CD4-positive, alpha-beta T cell treated with Interleukin-15 for 4 hours (primary cell): Measurements from ENCODE around the gene FIBP.

Experiments
- DNase-seq: peaks from one replicate; pipeline ENCODE4 v3.0.0-alpha.2; 2020; ENCODE audit warnings: low spot score

Gene FIBP

DNA sequence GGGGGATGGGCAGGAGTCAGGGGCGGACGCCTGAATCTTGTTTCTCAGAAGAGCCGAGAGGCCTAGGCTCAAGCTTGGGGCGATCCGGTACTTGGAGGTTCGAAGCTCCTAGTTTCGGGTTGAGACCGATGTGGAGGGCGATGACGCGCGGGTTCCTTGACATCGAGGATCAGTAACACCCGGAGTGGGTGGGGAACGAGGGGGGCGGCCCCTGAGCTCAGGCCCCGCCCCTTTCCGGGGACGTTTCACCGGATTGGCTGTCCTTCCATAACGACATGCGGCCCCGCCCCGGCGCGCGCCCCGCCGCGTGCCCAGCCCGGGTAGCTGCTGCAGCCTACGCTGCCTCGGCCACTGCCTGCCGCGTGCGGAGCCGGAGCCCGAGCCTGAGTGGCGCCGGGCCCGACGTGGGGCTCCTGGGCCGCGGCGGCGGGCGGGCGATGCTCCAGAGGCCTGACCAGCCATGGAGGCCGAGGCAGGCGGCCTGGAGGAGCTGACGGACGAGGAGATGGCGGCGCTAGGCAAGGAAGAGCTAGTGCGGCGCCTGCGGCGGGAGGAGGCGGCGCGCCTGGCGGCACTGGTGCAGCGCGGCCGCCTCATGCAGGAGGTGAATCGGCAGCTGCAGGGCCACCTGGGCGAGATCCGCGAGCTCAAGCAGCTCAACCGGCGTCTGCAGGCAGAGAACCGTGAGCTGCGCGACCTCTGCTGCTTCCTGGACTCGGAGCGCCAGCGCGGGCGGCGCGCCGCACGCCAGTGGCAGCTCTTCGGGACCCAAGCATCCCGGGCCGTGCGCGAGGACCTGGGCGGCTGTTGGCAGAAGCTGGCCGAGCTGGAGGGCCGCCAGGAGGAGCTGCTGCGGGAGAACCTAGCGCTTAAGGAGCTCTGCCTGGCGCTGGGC, 2.3 kb upstream of the FIBP start, which contains the start of gene CCDC85B:
Gene CCDC85B (plus strand): TSS at position 350 of the 895 bp plus-strand sequence. CDS start 111 bp downstream, at position 461.
- peak; percentile 98 for DNase-seq

DNA sequence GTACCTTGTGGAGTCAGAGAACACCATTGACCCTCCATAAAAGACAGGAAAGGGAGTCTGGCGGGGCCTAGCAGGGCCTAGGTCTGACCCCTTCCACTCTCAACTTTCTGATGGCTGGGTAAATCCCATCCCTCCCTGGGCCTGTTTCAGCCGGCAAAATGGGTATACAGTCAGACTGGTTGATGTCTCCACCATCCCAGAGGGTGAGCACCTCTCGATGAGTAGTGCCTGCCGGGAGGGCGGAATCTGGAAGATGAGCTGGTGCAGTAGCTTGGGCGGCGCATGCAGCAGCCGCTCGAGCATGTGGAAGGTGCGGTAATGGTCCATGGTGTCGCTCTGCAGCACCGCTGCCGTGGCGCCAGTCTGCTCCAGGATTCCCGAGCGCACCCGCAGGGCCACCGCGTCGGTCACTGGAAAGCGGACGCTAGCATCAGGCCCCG, 528 bp downstream of the FIBP start:
- DNase-seq = no peak

DNA sequence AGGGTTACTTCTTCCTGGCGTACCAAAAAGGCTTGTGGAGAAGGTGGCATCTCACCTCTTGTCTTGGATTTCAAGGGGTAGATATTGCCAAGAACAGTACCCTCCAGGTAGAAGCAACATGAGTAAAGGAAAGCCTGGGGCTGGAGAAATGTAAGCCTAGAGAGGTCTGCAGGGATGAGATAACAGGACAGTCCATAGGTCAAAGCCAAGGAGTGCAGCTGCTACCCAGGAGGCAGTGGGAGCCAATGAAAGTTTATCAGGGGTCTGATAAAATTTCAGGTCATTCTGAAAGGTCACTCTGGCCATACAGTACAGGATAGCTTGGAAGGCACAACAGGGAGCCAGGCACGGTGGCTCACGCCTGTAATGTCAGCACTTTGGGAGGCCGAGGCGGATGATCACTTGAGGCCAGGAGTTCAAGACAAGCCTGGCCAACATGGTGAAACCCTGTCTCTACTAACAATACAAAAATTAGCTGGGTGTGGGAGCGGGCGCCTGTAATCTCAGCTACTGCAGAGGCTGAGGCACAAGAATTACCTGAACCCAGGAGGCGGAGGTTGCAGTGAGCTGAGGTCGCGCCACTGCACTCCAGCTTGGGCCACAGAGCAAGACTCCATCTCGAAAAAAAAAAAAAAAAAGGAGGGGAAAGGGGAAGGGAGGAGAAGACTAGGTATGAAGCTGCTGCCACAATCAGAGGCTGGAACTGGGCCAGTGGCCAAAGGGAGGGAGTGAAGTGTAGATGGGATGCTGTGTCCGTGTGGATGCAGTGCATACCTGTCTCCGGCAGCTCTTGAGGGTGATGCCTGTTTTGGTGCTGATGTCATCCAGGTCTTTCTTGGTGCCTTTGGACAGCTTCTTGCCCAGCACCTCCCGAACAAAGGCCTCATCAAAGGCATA, 1.2 kb downstream of the FIBP start:
- no peak for DNase-seq

DNA sequence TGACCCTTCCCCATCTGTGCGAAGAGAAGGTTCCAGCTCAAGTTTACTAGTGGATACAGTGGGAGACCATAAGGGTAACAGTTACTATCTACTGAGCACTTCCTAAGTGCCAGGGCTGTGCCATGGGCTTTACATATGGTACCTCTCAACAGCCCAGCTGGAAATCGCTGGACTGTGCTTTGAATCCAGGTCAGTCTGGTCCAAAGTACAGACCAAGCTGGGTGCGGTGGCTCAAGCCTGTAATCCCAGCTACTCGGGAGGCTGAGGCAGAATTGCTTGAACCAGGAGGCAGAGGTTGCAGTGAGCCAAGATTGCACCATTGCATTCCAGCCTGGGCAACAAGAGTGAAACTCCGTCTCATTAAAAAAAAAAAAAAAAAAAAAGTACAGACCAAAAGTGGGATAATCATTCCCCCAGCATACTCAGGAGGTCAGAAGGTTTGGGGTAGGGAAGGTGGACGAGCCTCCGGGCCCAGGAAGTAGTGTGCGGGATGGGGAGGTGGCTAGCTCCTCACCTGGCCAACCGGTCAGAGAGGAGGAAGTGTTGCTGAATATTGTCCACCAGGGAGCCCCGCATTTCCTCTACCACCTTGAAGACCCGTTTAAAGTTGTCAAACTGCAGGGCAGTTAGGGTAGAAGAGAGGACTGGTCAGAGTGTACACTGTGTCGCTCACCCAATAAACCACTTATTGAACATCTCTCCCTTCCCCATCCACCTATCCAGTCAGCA, 2.3 kb downstream of the FIBP start:
- DNase-seq = no peak

DNA sequence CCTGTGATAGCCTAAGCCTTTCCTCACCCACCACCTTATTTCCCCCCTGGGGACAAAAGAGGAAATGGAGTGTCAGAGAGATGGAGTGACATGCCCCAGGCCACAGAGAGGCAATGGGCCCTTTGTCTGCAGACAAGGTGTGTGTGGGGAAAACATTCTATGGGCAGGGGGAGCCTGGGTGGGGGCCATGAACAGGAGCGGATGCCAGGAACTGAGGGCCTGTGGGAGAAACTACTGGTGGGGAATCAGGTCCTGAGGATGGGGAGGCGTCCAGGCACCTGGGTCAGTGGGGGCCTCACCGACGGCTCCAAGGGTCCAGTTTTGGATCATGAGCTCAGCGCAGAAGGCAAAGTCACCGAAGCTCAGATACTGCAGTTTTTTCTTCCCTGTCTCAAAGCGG, 3.0 kb downstream of the FIBP start:
- no peak for DNase-seq

DNA sequence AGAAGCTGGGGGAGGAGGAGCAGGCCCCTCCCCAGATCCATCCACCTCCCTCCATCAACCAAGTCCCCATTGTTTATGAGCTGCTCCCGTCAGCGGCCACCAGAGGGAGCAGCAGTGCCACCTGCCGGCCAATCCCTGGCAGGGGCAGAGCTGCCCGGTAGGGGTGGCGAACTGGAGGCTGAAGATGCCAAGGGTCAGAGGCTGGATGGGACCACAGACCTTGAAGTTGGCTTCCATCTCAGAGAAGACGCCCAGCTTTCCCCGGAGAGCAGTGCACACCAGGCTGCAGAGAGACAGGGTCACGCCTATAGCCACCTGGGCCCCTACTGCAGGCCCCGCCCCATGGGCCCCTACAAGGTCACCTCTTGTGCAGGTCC, 3.6 kb downstream of the FIBP start:
- DNase-seq = peak; percentile 86

DNA sequence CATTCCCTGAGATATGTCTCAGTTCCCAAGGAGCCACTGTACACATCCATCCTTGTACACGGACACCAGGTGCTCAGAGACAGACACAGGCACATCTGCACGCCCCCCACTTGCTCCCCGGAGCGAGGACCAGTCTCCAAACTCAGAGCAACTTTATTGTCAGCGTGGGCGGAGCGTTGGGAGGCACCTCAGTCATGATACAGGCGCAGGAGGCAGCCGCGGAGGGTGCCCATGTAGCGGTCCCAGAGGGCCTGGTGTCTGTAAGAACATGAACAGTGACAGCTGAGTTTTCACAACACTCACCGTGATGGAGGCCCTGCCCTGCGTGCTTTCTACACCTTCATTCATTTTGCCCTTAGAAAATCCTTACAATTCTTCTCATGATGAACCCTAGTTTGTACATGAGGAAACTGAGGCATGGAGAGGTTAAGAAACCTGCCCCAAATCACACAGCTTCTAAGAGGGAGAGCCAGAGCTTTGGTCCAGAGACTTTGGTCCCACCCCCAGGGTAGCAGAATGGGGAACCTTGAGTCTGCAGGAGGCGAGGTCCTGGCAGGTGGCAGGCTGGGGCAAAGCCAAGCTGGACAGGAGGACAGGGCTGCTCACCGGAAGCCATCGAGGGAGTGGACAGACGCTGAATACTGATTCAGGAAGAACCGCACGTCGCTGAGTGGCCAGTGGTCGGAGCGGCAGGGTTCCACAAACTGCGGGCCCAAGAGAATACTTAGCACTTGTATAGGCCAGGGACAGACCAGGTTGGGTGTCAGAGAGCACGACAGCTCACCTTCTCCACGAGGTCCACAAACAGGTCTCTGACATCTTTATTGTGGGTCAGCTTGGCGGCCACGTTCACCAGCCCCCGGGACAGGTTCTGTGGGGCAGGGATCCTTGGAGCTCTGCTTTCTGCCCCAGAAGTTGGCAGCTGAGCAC, 4.2 kb downstream of the FIBP start:
- DNase-seq = no peak

DNA sequence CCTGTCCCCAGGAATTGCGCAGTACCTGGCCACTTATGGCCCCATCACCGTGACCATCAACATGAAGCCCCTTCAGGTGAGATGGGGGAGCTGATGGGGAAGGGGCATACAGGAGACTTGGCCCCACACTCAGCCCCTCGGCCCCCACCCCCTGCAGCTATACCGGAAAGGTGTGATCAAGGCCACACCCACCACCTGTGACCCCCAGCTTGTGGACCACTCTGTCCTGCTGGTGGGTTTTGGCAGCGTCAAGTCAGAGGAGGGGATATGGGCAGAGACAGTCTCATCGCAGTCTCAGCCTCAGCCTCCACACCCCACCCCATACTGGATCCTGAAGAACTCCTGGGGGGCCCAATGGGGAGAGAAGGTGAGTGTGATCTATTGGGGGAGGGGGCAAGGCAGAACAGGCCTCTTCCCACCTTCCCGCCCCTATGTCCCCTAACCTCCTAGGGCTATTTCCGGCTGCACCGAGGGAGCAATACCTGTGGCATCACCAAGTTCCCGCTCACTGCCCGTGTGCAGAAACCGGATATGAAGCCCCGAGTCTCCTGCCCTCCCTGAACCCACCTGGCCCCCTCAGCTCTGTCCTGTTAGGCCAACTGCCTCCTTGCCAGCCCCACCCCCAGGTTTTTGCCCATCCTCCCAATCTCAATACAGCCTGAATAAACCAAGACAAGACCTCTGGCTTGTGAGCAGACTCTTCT, 5.1 kb downstream of the FIBP start:
- no peak for DNase-seq

DNA sequence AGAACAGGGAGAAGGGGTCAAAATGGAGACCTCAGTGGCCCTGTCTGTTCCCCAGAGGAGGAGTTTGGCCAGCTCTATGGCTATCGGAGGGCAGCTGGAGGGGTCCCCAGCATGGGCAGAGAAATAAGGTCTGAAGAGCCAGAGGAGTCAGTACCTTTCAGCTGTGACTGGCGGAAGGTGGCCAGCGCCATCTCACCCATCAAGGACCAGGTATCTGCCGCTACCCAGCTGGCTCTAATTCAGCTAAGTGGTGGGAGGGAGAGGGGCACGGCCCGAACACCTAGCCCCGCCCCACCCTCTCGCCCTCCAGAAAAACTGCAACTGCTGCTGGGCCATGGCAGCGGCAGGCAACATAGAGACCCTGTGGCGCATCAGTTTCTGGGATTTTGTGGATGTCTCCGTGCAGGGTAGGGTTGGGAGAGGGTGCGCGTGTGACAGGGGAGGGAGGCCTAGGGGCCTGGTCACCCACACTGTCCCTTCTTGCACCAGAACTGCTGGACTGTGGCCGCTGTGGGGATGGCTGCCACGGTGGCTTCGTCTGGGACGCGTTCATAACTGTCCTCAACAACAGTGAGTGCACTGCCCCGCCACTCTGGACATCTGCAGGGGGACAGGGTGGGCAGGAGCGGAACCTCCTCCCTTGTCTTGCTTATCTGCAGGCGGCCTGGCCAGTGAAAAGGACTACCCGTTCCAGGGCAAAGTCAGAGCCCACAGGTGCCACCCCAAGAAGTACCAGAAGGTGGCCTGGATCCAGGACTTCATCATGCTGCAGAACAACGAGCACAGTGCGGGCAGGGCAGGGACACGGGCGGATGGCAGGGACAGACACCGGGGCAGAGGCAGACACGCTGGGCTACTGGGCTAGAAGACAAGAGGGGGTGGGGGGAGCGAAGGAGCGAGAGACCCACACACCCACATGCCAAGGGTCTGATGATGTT, 5.9 kb downstream of the FIBP start:
- DNase-seq = no peak

DNA sequence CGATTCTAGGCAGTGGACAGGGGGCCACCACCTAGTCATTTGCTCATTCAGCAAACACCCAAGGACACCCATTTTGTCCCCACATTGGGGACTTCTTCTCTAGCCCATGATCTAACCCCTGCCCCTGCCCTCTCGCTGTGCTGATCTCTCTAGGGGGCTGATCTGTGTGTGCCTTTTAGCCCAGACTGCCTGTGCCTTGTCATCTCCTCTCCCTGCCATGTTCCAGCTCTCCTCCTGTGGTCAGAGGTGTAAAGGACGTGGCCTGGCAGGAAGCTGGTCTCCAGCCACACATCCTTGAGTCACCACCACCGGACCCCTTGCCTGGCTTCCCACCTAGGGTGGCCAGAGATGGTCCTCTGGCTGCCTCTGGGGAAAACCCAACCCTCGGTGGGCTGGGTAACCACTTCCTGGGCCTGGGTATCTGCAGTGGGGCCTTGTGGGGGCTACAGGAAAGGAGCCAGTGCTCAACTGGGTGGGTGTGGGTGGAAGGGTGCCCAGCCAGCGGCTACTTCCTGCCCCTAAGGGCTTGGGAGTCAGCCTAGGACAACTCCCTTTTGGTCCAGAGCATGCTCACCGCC, 7.3 kb downstream of the FIBP start:
- DNase-seq = no peak

DNA sequence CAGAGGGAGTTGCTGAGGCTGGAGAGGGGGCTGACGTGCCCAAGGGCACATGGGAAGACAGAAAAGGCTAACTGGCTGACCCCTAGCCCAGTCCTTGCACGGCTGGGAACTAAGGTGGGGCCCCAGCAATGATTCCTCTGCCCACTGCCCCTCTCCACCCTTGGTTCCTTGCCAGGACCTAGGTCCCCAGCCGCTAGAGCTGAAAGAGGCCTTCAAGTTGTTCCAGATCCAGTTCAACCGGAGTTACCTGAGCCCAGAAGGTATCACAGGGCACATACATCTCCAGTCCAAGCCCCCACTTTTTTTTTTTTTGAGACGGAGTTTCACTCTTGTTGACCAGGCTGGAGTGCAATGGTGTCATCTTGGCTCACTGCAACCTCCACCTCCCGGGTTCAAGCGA, 8.2 kb downstream of the FIBP start:
- no peak for DNase-seq

DNA sequence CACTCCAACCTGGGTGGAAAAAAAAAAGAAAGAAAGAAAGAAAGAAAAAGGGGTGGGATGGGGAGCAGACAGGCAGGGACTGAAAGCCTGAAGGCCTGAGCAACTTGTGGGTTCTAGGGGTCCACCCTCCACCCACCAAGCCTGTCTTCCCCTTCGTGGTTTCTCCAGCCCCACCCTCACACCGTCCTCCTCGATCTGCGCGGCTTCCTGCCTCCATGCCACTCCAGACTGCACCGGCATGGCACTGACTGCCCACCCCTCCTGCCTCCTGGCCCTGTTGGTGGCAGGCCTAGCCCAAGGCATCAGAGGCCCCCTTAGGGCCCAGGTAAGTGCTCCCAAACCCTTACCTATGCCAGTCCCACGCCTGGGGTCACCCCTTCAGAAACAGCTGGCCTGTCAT, 8.7 kb downstream of the FIBP start, which contains the start of gene CTSW:
Gene CTSW (plus strand): TSS at position 221 of the 400 bp plus-strand sequence. CDS start 18 bp downstream, at position 239.
- DNase-seq = peak; percentile 40

DNA sequence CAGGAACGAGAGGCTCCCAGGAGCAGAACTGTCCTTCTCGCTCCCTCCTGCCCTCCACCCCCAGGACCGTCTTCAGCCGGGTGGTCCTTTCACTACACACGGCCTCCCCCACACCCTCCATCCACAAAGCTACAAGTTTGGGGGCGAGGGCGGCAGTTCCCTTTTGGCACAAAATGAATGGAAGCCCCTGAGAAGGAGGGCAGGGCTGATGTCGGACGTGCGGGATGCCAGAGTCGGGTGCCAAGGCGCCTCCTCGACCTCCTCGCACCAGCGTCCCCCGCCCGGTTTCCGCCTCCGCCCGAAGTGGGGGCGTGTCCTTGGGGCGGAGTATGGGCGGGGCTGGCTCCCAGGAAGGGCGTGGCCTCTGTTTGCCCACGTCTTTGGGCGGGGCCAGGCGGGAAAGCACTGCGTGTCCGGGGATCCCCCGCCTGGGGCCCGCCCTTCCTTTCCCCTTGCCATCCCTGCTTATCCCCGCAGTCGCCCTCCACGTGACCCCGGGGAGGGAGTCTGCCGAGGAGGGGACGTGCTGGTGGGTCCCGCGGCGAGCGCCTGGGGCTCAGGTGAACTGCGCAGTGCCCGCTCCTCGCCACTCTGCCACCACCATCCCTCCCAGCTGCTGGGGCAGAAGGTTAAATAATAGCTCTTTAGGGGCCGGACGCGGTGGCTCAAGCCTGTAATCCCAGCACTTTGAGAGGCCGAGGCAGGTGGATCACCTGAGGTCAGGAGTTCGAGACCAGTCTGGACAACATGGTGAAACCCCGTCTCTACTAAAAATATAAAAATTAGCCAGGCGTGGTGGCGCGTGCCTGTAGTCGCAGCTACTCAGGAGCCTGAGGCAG, 14.7 kb downstream of the FIBP start:
- DNase-seq = peak; percentile 96

DNA sequence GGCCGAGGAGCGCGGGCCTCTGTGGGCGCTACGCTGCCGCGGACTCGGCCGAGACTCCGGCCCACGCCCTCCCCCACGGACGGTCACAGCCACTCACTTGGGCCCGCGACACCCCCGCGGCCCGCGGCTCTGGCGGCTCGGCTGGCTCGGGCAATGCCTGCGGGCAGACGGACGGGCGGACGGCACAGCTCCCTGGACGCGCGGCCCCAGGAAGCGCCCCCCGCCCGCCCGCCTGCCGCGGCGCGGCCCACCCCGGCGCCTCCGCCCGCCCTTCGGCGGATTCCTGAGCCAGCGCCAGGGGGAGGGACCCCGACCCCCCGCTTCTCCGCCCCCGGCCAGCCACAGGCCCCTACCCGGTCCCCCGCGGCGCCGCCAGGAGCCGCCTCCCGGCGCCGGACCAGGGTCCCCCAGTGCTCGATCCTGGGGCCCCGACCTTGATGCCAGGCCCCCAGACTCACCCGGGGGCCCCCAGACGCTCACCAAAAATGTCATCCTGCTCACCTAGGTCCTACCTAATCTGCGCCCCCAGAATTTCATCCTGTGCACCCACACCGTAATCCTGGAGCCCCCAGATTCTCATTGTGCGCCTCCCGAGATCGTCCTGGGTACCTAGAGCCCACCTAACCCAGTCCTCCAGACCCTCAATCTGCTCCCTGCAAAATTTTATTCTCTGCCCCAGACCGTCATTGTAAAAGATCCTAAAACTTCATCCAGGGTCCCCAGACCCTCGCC, 15.5 kb downstream of the FIBP start, which contains the start of gene EFEMP2:
Gene EFEMP2 (minus strand): TSS at position 215 of the 732 bp plus-strand sequence. CDS start 446 bp downstream, outside the sequence.
- no peak for DNase-seq

DNA sequence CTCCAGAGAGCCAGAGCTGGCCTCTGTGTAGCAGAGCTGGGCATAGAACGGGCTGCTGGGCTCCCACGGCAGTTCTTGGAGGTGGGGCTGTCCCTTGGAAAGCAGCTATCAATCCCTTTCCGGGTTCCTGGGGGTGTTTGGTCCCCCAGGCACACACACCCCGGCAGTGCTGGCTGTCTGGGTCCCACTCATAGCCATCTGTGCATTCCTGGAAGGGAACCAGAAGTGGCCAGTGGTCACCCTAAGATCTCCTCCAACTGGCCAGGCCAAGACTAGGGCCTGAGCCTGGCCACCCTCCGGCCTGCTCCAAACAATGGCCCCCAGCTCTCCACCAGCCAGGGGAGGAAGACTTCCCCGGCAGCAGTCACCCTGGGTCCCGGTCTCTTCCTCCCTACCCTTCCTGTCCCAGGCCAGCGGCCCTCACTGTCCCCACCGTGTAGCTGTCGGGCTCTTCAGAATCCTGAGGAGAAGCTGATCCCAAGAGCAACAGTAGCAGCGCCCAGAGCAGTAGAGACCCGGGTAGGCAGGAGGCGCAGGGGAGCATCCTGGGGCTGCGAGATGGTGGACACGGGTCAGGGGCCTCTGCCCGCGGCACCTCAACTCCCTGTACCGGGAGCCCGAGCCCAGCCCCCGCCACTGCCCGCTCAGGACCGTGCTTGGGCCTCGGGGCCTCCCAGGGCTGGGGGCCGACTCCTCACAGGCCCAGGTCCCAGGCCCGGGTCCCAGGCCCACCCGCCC, 16.3 kb downstream of the FIBP start:
- no peak for DNase-seq
